B cell (primary cell): ENCODE measurements around the gene DCUN1D5. TPM values are rescaled to one million over a fixed set of nuclear protein-coding genes. Genes with fewer than 3 reads are reported as not detected.
"Not testable (repeated sequence)": the region's sequence is repeated elsewhere in the genome, so short reads cannot be mapped to it uniquely, and the experiment has no call there.

Experiments used
- ATAC-seq: fragments of 200-7000 bp; cut with Tn5 transposase; one replicate; pipeline ENCODE4 v1.10.0; 2021; ENCODE audit warnings: low read depth, mild to moderate bottlenecking, moderate number of reproducible peaks, moderate library complexity
- CTCF ChIA-PET: fragments of 350-600 bp; sonication (Branson Sonifier 250); formaldehyde crosslinking; loops from one replicate; lab custom pipeline; 2021; ENCODE audit warnings: antibody characterized with exemption, inconsistent platforms; lab: Charles Lee
- POLR2A ChIA-PET: fragments of 350-600 bp; sonication (Branson Sonifier 250); formaldehyde crosslinking; loops from one replicate; lab custom pipeline; 2021; ENCODE audit warnings: antibody characterized with exemption; lab: Charles Lee
- DNase-seq: peaks from one replicate; pipeline ENCODE4 v3.0.0; 2013
- H2AFZ ChIP-seq: 2 replicates; pipeline ENCODE4 v1.6.1; 2012; ENCODE audit warnings: mild to moderate bottlenecking, low read depth, low read length; ENCODE audit not compliant: insufficient read depth, poor library complexity, severe bottlenecking
- H3K27ac ChIP-seq, 2 donors: 1 replicate in 1 of 2; 2 replicates in 1 of 2; pipeline ENCODE4 v1.5.1; 2012 to 2013; ENCODE audit warnings: low read length in 2 of 2, mild to moderate bottlenecking in 2 of 2, moderate library complexity in 1 of 2
- H3K27me3 ChIP-seq, 4 experiments: fragments of 200-600 bp in 1 of 4; sonication (generic) in 1 of 4; replicated peaks in 1 of 4; 1 replicate in 2 of 4; 2 replicates in 2 of 4; pipeline versions ENCODE4 v1.6.1 to v1.7.0; 2013 to 2016; ENCODE audit warnings: low read length in 3 of 4, mild to moderate bottlenecking in 2 of 4, mixed read lengths in 1 of 4, moderate library complexity in 1 of 4; ENCODE audit not compliant: insufficient read depth in 4 of 4, control insufficient read depth in 3 of 4; ENCODE audit errors: control extremely low read depth in 1 of 4
- H3K36me3 ChIP-seq, 2 experiments: replicated peaks in 1 of 2; 1 replicate in 1 of 2; 2 replicates in 1 of 2; pipeline versions ENCODE4 v1.6.1 to v1.7.1; 2013; ENCODE audit warnings: low read length in 1 of 2; ENCODE audit not compliant: insufficient read depth in 2 of 2, control insufficient read depth in 1 of 2; ENCODE audit errors: control extremely low read depth in 1 of 2, extremely low read depth in 1 of 2
- H3K4me1 ChIP-seq, 2 donors: fragments of 200-600 bp in 1 of 2; sonication (generic) in 1 of 2; 1 replicate in 1 of 2; 2 replicates in 1 of 2; pipeline versions ENCODE4 v1.5.1 to v1.6.1; 2013 to 2017; ENCODE audit warnings: low read length in 2 of 2; ENCODE audit not compliant: control insufficient read depth in 2 of 2, insufficient read depth in 2 of 2
- H3K4me2 ChIP-seq: replicated peaks from 2 replicates; pipeline ENCODE3; 2012; ENCODE audit warnings: mild to moderate bottlenecking, low read depth, low read length; ENCODE audit not compliant: poor library complexity, severe bottlenecking
- H3K4me3 ChIP-seq, 5 experiments: fragments of 200-600 bp in 1 of 5; sonication (generic) in 1 of 5; 1 replicate in 3 of 5; 2 replicates in 2 of 5; pipeline versions ENCODE4 v1.5.1 to v1.7.0; 2011 to 2016; ENCODE audit warnings: low read length in 4 of 5, mild to moderate bottlenecking in 4 of 5, low read depth in 2 of 5, control low read depth in 1 of 5, moderate library complexity in 1 of 5; ENCODE audit not compliant: insufficient read depth in 1 of 5; ENCODE audit errors: control extremely low read depth in 1 of 5, extremely low read depth in 1 of 5
- H3K79me2 ChIP-seq: fragments of 200-600 bp; sonication (generic); one replicate; pipeline ENCODE4 v1.6.0; 2016; ENCODE audit warnings: low read length; ENCODE audit not compliant: control insufficient read depth, insufficient read depth
- H3K9ac ChIP-seq: fragments of 200-600 bp; sonication (generic); 2 replicates; pipeline ENCODE4 v1.6.1; 2017; ENCODE audit warnings: mild to moderate bottlenecking, low read length, moderate library complexity
- H3K9me3 ChIP-seq, 3 donors: one replicate each; pipeline versions ENCODE4 v1.6.1 to v1.7.1; 2013; ENCODE audit warnings: low read length in 2 of 3; ENCODE audit not compliant: control insufficient read depth in 2 of 3, insufficient read depth in 1 of 3; ENCODE audit errors: control extremely low read depth in 1 of 3
- H4K20me1 ChIP-seq: 2 replicates; pipeline ENCODE4 v1.6.0; 2012; ENCODE audit warnings: mild to moderate bottlenecking, low read length; ENCODE audit not compliant: insufficient read depth, control insufficient read depth, poor library complexity, severe bottlenecking
- H3K27ac Mint-ChIP-seq: one replicate; pipeline ENCODE4 v1.8.0; 2021; ENCODE audit warnings: mixed read lengths
- H3K27me3 Mint-ChIP-seq: one replicate; pipeline ENCODE4 v1.8.0; 2021; ENCODE audit warnings: mixed read lengths
- H3K4me1 Mint-ChIP-seq: one replicate; pipeline ENCODE4 v1.8.0; 2021; ENCODE audit warnings: mixed read lengths
- H3K4me3 Mint-ChIP-seq: one replicate; pipeline ENCODE4 v1.8.0; 2021; ENCODE audit warnings: mixed read lengths
- H3K9me3 Mint-ChIP-seq: one replicate; pipeline ENCODE4 v1.8.0; 2022; ENCODE audit warnings: mixed read lengths; ENCODE audit not compliant: insufficient read depth
- CTCF ChIP-seq: fragments of 200-600 bp; IDR thresholded peaks from one replicate; pipeline ENCODE4 v1.8.0; 2022; ENCODE audit warnings: antibody characterized with exemption, mild to moderate bottlenecking
- EZH2 ChIP-seq: IDR thresholded peaks from 2 replicates; pipeline ENCODE4 v1.6.1; 2012; ENCODE audit warnings: borderline replicate concordance, low read depth, mild to moderate bottlenecking, moderate library complexity, low read length; ENCODE audit not compliant: insufficient read depth, poor library complexity, severe bottlenecking
- WGBS: methylation state at CpG from one replicate; pipeline ENCODE4 v1.1.5; 2013; ENCODE audit warnings: missing lambda C conversion rate; ENCODE audit not compliant: insufficient coverage; 5-methylcytosine and 5-hydroxymethylcytosine counted together
- intact Hi-C: fragments of 100-400 bp; cut with micrococcal nuclease; formaldehyde crosslinking; loops from one replicate; pipeline ENCODE4 v1.10.0; 2022
- polyA plus RNA-seq: library from polyadenylated mRNA; depleted of rRNA; stranded (reverse); fragments of >200 nt; gene quantifications from 2 replicates; pipeline ENCODE4 v1.2.3, GENCODE V29; 2012
- total RNA-seq, 2 donors: library from RNA; stranded (reverse); fragments of 120-200 nt in 1 of 2; gene quantifications; 1 replicate in 1 of 2; 2 replicates in 1 of 2; pipeline versions ENCODE4 v1.2.3 to v1.2.4, GENCODE V29; 2013 to 2022

The DCUN1D5 gene
- total and polyA plus RNA-seq, 2 donors (not counting 1 experiment from before 2014, with no cell fraction given) = 11.9 to 14.2 TPM

GRCh38 chr11:103028304-103029020 is 63.5 kb downstream of the DCUN1D5 start:
- ATAC-seq, H3K79me2 ChIP-seq, H3K4me1 ChIP-seq, H3K4me3 Mint-ChIP-seq, intact Hi-C loops, H4K20me1 ChIP-seq, H3K4me3 ChIP-seq, H3K27me3 Mint-ChIP-seq, H3K27ac ChIP-seq, H3K9me3 Mint-ChIP-seq, H3K4me1 Mint-ChIP-seq, H3K27ac Mint-ChIP-seq, H3K9ac ChIP-seq, H3K4me2 ChIP-seq, H3K27me3 ChIP-seq, POLR2A ChIA-PET, H2AFZ ChIP-seq, H3K36me3 ChIP-seq, H3K9me3 ChIP-seq, DNase-seq: not testable (repeated sequence)
- WGBS = no CpG with 5 or more reads among the region's 7 CpGs
- CTCF ChIA-PET = interaction anchor here (1.4 kb wide), 1 partner anchor 29 kb away, joined by 3 read pairs; no protein-coding TSS in a partner anchor

GRCh38 chr11:103024086-103024485 is 67.9 kb downstream of the DCUN1D5 start:
- no peak overlapping the region for H3K27ac Mint-ChIP-seq
- no peak overlapping the region for H2AFZ ChIP-seq
- no peaks in the 10 kb centered on the region for H3K36me3 ChIP-seq

More at GRCh38 chr11:103024086-103024485, 67.9 kb downstream of the DCUN1D5 start:
- H3K4me2 ChIP-seq = no peak overlapping the region
- DNase-seq (no peak), ATAC-seq (no peak)
- H3K4me1 ChIP-seq = no peaks in the 10 kb centered on the region
- H3K4me3 ChIP-seq = no peak overlapping the region
- WGBS = 97% methylated on average over 3 of the region's 3 CpGs
- no peaks in the 10 kb centered on the region for H3K27me3 ChIP-seq
- TF ChIP-seq CTCF = no peak
- no peak for TF ChIP-seq EZH2
- H3K9me3 Mint-ChIP-seq = no peaks in the 10 kb centered on the region
- H3K27ac ChIP-seq = no peak overlapping the region
- H3K79me2 ChIP-seq = no peaks in the 10 kb centered on the region
- no peak overlapping the region for H3K9ac ChIP-seq
- ChIA-PET POLR2A (no interaction called here), CTCF (no interaction called here)
- no peaks in the 10 kb centered on the region for H4K20me1 ChIP-seq
- peaks cover 0 to 1% (median 0%) of the 10 kb centered on the region in 3 donors for H3K9me3 ChIP-seq
- H3K27me3 Mint-ChIP-seq = peaks cover 5% of the 10 kb centered on the region
- H3K4me1 Mint-ChIP-seq = no peaks in the 10 kb centered on the region
- intact Hi-C loops = no loop called here
- H3K4me3 Mint-ChIP-seq = no peak overlapping the region
